NCI-H510A (cell line): ENCODE data around the gene PLSCR4.
A peak's percentile ranks its signal among the peaks of the same experiment; 100 is the strongest.

Experiments
- DNase-seq: peaks from one replicate; lab custom pipeline; 2025; lab: John Stamatoyannopoulos, UW

PLSCR4 gene

DNA sequence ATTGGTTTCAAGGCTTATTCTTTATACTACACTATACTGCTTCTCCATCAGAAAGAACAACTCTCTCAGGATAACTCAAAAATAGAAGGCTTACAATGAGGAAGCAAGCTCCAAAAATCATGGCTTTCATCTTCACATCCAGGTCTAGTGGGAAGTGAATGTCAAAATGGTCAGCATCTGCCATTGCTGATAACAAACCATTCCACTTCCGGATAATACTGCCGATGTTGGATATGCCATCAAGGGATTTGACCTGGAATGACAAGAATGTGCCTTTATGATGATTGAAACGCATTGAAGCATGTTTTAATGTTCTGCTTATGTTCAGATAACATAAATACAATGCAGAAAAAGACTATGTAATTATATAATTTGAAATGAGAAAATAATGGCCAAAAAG lies 55.9 kb downstream of the PLSCR4 start:
- no peak for DNase-seq

DNA sequence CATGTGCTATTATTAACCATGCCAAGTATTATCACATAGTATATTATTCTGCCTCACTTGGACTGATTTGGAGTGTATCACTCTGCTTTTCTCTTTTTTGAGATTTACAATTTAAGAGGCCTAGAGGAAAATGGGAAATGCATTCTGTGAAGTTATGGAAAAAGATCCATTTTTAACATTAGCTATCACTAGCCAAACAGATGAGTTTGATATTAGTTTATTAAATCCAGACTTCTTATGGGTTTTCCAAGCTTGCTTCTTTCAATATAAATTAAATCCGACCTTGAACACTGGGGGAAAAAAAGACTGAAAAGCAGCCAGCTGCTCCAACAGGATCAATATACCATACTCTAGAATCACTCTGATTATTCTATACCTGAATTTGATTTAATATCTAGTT lies 59.9 kb downstream of the PLSCR4 start:
- no peak for DNase-seq

GRCh38 chr3:146189519-146190173 lies 61.3 kb downstream of the PLSCR4 start:
- DNase-seq: peak; percentile 12

DNA sequence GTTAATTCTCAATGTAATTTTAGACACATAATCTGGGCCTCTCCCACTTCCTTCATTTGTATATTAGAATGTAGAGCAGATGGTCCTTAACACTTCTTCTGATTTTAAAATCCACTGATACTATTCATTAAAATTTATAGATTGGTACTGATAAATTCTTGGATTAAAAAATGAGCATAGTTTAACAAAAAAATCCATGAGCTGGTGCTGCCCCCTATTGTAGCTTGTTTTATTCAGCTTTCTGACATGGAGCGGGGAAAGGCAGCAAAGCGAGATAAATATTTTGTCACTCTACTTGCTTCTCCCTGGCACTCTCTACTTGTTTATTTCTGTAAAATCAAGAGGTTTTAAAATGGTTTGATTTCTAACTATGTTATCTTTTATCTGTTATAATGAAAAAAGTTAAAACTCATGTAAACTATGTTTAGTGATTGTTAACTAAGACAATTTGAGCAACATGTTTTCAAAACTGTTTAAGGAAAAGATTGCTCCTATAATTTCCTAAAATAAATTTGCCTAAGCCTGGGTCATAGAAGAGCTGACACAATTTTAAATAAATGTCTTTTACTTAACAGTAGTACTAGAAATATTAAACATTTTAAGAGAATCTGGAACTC lies 63.5 kb downstream of the PLSCR4 start:
- no peak for DNase-seq

DNA sequence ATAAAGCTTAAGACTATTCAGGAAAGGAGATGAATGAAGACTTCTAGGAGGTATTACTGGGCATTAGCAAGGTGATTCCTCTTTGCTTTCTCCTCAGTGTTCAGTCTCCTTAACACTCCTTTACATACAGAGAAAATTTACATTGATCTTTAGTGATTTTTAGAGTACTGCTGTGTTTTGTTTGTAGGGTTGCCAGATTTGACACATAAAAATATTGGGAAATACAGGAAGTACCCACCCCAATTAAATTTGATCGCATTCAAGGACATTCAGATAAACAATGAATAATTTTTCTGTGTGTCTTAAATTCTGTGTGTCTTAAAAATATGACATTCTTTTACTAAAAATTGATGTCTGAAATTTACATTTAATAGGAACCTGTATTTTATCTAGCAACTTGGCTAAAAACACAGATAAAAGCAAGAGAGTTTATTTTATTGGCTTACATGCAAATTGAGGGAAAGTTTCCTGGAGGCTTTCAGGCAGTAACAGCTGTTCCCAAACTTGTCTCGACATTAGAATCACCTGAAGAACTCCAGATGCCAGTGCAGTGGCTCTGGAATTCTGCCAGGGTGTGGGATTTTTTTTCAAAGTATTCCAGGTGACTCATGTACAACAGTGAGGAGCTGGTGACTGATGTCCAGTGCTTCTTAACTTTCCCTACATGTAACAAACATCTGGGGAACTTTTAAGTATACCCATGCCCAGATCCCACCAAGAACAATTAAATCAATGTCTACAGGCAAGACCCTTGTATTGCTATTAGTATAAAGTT lies 66.5 kb downstream of the PLSCR4 start:
- DNase-seq: no peak

DNA sequence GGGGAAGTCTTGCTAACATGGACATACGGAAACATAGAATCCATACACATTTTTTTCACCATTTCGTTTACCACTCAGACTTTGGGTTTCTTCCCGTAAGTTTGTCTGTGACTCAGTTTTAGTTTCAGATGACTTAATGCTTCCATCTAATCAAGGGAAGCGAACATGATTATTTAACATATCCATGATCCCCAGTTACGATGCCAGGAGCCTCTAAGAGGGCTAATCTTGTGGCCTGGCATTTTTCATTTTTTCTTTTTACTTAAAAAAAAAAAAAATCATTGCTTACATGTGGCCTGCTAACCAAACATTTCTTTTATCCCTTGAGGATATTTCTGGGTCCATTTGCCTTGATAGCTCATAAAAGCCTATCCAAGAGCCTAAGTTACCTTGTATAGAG lies 69.7 kb downstream of the PLSCR4 start:
- no peak for DNase-seq

- no peak for DNase-seq
Measured at GRCh38 chr3:146180376-146180775, 70.5 kb downstream of the PLSCR4 start.

DNA sequence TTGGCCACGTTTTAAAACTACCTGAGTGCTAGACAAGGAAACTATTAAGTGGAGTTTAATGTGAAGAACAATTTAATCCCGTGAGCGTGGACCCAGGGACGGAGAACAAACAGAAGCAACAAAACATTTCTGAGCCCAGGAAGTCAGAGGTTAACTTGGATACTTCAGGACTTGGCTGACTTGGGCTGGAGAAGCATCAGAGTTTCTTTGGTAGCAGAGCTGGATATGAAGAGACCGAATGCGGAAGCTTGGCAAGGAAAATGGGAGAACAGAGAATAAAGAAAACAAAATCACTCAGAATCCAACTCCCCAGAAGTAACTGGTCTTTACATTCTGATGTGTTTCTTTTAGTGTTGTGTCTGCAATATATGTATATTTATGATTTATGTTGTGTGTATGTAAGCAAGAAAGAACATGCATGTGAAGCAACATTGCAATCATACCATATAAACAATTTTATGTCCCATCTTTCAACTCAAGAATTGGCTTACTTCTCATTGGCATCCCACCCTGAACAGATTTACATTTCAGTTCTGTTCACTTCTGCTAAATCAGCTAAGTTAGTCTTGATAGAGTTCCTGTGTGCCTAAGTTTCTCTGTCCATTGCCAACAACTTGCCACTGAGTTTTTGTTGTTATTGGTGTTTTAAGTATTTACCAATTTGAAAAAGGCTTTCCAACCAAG lies 72.8 kb downstream of the PLSCR4 start:
- no peak for DNase-seq

DNA sequence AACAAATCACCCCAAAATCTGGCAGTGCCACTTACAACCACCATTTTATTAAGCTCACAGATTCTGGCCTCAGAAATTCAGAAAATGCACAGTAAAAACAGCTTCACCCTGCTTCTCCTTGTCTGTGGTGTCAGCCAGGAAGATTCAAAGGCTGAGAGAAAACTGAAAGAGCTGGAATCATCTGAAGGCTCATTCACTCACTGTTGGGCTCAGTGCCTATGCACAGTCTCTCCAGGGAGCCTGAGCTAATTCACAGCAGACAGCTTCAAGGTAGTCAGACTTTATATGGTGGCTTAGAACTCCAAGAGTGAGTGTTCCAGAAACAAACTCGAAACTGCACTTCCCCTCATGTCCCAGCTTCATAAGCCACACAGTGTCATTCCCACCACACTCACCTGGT lies 73.4 kb downstream of the PLSCR4 start:
- no peak for DNase-seq

- no peak for DNase-seq
Measured at GRCh38 chr3:146177072-146177471, 73.8 kb downstream of the PLSCR4 start.

DNA sequence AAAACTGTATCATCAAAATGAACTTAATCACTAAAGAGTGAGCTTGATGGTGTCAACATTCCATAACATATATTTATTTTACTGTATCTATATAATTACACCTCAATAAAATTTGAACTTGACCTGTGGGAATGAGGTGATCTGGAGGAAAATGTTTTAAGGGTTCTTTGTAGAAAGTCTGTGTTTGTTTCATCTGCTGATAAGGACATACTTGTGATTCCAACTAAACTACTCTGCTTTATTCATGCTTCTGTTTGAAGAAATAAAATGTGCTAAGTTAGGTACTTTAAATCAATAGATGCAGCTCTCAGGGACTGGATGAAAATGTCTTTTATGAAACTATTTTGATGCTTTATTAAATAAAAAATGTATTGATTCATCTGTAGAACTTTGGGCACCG lies 78.3 kb downstream of the PLSCR4 start:
- no peak for DNase-seq

DNA sequence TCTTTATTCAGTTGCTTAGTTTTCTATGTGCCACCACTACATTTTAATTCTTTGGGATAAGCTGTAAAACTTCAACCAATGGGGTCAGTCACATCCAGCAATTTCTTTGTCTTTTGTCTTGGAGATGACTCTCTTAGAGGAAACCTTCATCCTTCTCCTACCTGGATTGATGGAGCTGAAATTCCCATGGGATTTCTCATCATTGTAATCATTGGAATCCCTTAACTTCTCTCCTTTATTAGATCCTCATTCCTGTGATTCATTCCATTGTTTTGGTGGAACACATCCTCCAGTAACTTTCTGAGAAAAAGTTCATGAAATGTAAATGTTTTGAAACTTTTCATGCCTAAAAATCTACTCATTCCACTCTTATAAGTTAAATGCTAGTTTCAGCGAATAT lies 80.3 kb downstream of the PLSCR4 start:
- no peak for DNase-seq

DNA sequence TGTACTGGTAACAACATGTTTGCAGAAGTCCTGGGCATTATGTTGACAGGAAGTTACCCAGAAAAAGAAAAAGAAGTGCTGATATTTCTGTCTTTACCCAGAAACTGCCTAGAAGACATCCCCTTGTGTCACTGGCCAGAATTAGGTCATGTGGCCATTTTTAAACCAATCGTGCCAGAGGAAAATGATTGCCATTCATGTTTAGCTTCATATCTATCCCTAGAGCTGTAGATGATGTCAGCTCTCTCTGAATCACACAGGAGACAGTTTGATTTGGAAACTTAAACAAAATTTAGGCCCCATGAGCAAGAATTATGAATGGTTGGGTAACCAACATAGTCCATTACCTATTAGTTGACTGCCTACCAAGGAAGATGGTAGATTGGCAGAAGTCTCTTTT lies 81.0 kb downstream of the PLSCR4 start:
- DNase-seq: no peak

GRCh38 chr3:146166826-146167225 lies 84.1 kb downstream of the PLSCR4 start:
- DNase-seq: no peak

- DNase-seq: no peak
Measured at GRCh38 chr3:146166415-146166821, 84.5 kb downstream of the PLSCR4 start.

- no peak for DNase-seq
Measured at GRCh38 chr3:146165877-146166276, 85.0 kb downstream of the PLSCR4 start.

DNA sequence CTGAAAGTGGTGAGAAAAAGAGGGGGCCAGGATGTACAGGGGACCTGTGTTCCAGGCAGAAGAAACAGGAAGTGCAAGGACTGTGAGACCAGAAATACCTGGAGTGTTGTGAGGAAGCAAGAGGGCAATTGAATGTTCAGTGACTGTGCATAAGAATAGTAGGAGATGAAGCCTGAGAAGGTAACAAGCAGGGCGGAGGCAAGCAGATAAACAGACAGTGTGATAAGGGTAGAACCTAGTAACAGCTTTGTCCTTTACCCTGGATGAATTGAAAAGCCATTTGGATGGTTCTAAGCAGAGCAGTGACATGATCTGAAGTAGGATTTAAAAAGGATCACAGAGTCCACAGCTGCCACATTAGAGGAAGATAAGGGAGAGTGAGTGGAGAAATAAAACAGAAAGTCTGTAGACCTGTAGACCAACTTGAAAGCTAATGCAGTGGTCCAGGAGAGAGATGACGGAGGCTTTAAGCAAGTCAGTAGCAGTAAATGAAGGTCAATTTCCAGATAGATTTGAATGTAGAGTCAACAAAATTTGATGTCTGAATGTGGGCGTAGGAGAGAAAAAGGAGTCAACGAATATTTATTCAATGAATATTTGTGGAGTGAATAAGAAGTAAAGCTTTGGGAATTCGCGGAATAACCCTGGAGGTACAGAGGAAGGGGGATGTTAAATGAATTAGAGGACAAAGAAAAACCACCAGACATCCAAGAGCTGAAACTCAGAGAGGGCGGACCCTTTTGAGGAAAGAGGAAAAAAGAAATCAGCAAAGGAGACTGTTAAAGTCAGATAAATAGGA lies 85.7 kb downstream of the PLSCR4 start:
- no peak for DNase-seq

GRCh38 chr3:146164506-146164905 lies 86.4 kb downstream of the PLSCR4 start:
- no peak for DNase-seq

DNA sequence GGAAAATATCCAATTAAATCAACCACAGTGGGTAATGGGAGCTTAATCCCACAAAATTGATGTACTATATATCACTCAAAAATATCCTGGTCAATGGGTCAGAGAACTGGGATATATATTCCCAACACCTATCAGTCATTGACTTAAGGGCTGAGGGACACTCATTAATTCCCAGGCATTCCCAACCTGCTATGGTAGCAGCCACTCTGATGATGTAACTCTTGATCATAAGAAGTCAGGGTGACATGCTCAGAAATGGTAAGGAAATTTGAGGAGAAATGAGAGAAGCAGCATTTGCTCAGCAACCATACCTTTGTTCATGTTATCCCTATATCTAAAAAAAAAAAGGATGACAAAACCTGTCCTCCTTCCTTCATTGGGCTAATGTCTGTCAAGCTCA lies 86.8 kb downstream of the PLSCR4 start:
- no peak for DNase-seq

- no peak for DNase-seq
Measured at GRCh38 chr3:146163584-146163983, 87.3 kb downstream of the PLSCR4 start.

GRCh38 chr3:146162561-146162960 lies 88.3 kb downstream of the PLSCR4 start:
- no peak for DNase-seq

GRCh38 chr3:146161663-146162002 lies 89.3 kb downstream of the PLSCR4 start:
- no peak for DNase-seq
